Measurements from ENCODE around the gene GAA. TPM values are rescaled to one million over a fixed set of nuclear protein-coding genes. Genes with fewer than 3 reads are reported as not detected.

The GAA gene
- total RNA-seq, 1 experiment from 2014 or later, result 131 TPM

DNA sequence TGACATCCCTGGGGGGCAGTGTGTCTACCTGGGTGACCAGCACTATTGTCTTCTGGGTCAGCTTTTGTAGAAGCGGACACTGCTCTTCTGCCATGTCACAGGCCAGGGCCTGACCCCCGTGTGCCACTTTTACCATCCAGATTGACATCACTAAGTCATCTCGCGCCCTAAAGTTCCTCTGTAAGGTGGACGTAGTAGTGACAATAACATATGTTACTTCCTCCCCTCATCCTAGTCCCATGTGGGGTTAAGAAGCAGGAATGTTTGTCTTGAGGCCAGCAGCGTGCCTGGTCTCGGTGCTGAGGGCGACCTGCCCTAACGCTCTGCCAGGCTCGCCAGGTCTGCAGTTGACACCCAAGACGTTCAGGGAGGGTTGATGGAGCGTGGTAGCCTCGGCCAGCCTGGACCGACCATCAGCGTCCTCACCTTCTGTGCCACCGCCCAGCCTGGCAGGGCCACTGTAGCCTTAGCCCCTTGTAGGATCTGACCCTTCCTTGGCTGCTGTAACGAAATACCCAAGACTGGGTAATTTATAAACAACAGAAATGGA lies 20.7 kb downstream of the GAA start:
- CTCF ChIA-PET, result interaction anchor here (0.7 to 1.2 kb wide), 2 partner anchors 21 to 382 kb away, joined by 3 to 6 read pairs; partner anchors contain the start of gene GAA
- TF ChIP-seq CEBPB (IDR thresholded peaks at IDR 0.05; ENCODE audit: low read depth), result no peak
- TF ChIP-seq SRF (IDR thresholded peaks at IDR 0.05; ENCODE audit: low read depth), result no peak
- TF ChIP-seq, protein P1, sequence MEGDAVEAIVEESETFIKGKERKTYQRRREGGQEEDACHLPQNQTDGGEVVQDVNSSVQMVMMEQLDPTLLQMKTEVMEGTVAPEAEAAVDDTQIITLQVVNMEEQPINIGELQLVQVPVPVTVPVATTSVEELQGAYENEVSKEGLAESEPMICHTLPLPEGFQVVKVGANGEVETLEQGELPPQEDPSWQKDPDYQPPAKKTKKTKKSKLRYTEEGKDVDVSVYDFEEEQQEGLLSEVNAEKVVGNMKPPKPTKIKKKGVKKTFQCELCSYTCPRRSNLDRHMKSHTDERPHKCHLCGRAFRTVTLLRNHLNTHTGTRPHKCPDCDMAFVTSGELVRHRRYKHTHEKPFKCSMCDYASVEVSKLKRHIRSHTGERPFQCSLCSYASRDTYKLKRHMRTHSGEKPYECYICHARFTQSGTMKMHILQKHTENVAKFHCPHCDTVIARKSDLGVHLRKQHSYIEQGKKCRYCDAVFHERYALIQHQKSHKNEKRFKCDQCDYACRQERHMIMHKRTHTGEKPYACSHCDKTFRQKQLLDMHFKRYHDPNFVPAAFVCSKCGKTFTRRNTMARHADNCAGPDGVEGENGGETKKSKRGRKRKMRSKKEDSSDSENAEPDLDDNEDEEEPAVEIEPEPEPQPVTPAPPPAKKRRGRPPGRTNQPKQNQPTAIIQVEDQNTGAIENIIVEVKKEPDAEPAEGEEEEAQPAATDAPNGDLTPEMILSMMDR (IDR thresholded peaks at IDR 0.05 in 2 of 3, conservative IDR thresholded peaks at IDR 0.05 in 1 of 3; ENCODE audit: borderline replicate concordance in 1 of 3, insufficient read depth in 1 of 3, low read depth in 2 of 3, low read length in 2 of 3), result no peak
- TF ChIP-seq TCF7L2 (IDR thresholded peaks at IDR 0.05; ENCODE audit: borderline replicate concordance, extremely low read depth, insufficient read depth, insufficient read length), result no peak
- TF ChIP-seq YY1 (IDR thresholded peaks at IDR 0.05; ENCODE audit: extremely low read depth, insufficient replicate concordance, low read depth, low read length), result no peak
- TF ChIP-seq EZH2phosphoT487 (IDR thresholded peaks at IDR 0.05; ENCODE audit: borderline replicate concordance), result no peak
- RAD21 ChIA-PET (ENCODE audit: low non-redundant PET in 1 of 2, low total read pairs in 2 of 2, uncharacterized antibody in 2 of 2, unreplicated experiment in 2 of 2), result interaction anchor here in 1 of 2 experiments (0.7 kb wide), 1 partner anchor 21 kb away, joined by 3 read pairs; the partner anchor contains the start of gene GAA
- Histone ChIP-seq H3K9me2 (ENCODE audit: insufficient read depth) (no peaks in the 10 kb centered on the region), H3K36me3 (ENCODE audit: control insufficient read depth in 1 of 2, insufficient read depth in 2 of 2, low read length in 2 of 2) (no peaks in the 10 kb centered on the region; a peak in 1 of 4 replicates), H3K4me2 (ENCODE audit: low read length) (no peak overlapping the region), H2AFZ (ENCODE audit: low read depth, low read length, poor library complexity, severe bottlenecking) (no peak overlapping the region), H3K79me2 (ENCODE audit: insufficient read depth, low read length) (no peaks in the 10 kb centered on the region), H3K9me3 (ENCODE audit: control insufficient read depth in 1 of 2, insufficient read depth in 1 of 2, low read depth in 1 of 2, low read length in 2 of 2) (no peaks in the 10 kb centered on the region), H4K20me1 (ENCODE audit: insufficient read depth) (no peaks in the 10 kb centered on the region), H3K4me3 (replicated peaks in 1 of 2; ENCODE audit: low read depth in 1 of 2, low read length in 2 of 2) (no peak overlapping the region), H3K27ac (ENCODE audit: low read depth, low read length) (no peak overlapping the region), H3K27me3 (ENCODE audit: insufficient read depth, low read length) (no peaks in the 10 kb centered on the region), H3K9ac (ENCODE audit: low read length) (no peak overlapping the region), H3K4me1 (ENCODE audit: control insufficient read depth in 1 of 2, insufficient read depth in 2 of 2, low read length in 2 of 2) (peaks cover 0 to 13% of the 10 kb centered on the region in 2 experiments; a peak in 1 of 4 replicates)
- DNase-seq (ENCODE audit: low read depth, low spot score) (no peak), ATAC-seq (no peak)
- POLR2A ChIA-PET, result no interaction called here
- no TSS peak for BruUV-seq (replicated peaks)
- intact Hi-C loops (cut with micrococcal nuclease), result no loop called here

All from HCT116 (cell line).